Stimulated activated CD4-positive, alpha-beta T cell treated with anti-CD3 and anti-CD28 coated beads, Interleukin-4, amount 100 ng/mL, for 48 hours (primary cell): ENCODE results near the gene ETDA.
A peak's percentile ranks its signal among the peaks of the same experiment; 100 is the strongest.
"Not testable (repeated sequence)": the region's sequence is repeated elsewhere in the genome, so short reads cannot be mapped to it uniquely, and the experiment has no call there.

Source experiments
- DNase-seq, 2 donors: peaks; one replicate each; pipeline ENCODE4 v3.0.0-alpha.2; 2020; ENCODE audit warnings: low read depth in 2 of 2

ETDA gene

DNA sequence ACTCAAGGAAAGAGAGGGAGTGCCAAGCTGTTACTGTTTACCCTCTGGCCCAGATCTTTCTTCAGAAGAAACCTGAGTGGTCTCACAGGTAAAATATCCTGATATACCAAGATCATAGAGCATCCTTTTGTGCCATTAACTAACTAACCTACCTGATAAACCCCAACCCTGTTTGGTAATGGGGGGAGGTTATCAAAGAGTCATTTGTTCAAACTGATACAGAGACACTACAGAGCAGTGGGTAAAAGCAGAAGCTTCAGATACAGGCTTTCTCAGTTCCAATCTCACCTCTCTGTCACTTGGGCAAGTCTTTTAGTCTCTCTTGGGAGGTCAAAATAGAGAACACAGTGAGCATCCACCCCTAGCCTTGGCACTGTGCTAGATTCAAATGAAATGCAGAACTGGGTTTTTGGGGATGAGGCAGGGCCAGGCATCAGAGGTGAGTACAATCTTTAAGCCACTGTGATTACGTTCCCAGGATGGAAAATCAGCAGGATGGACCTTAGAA, at the start of gene ETDA:
Gene ETDA (plus strand): TSS at position 51 of the 508 bp plus-strand sequence. CDS start 1,216 bp downstream, outside the sequence.
- not testable (repeated sequence) for DNase-seq

DNA sequence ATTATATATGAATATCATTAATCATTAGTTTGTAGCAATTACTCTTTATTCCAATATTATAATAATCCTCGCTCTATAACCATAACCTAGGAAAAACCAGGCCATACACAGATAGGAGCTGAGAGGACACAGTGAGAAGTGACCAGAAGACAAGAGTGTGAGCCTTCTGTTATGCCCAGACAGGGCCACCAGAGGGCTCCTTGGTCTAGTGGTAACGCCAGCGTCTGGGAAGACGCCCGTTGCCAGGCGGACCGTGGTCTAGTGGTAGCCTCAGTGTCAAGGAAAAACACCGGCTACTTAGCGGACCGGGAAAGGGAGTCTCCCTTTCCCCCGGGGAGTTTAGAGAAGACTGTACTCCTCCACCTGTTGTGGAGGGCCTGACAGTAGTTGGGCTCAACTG, 45.4 kb upstream of the ETDA start:
- DNase-seq = not testable (repeated sequence)

DNA sequence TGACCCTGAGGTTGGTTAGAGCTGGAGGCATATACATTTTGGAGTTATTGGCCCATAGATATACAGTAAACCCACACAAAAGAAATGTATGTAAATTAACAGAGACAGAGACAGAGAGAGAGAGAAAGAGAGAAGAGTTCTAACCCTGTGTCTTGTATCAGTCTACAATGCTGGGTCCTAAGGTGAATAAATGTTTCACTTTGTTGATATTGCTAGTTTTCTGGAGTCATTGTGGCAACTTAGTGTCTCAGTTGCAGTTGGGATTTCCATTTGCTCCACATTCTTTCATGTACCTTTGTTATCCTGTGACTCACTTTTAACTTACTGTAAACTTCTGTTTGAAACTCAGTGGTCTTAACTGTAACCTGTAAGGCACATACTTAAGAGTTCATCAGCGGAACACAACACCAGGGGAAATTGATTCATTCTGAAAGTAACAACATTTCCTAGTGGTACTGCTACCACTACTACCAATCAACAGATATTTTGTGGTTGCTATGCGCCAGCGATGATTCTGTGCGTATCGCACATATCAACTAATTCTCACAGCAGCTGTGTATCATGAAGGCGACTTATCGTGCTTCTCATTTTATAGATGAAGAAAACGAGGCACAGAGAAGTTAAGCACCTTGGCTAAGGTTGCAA, 38.5 kb upstream of the ETDA start:
- DNase-seq = peak; percentile 11 to 23

DNA sequence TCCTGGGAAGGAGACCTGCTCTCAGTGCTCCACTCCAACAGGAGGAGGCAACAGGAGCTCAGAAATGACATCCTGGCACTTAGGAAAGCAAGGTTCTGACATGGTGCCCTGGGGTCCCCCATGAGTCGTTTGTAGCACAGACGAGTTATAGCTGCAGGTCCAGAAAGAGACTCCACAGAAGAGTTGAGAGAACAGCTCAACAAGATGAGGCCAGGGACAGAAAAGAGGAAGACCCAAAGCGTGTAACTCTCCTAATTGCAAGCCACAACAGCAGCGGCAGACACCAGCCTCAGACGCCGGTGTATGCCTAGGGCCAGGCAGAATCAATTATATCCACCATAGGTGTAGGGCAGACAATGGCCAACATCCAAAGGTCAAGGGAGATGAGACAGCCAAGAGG, 5.9 kb upstream of the ETDA start:
- DNase-seq = not testable (repeated sequence)

DNA sequence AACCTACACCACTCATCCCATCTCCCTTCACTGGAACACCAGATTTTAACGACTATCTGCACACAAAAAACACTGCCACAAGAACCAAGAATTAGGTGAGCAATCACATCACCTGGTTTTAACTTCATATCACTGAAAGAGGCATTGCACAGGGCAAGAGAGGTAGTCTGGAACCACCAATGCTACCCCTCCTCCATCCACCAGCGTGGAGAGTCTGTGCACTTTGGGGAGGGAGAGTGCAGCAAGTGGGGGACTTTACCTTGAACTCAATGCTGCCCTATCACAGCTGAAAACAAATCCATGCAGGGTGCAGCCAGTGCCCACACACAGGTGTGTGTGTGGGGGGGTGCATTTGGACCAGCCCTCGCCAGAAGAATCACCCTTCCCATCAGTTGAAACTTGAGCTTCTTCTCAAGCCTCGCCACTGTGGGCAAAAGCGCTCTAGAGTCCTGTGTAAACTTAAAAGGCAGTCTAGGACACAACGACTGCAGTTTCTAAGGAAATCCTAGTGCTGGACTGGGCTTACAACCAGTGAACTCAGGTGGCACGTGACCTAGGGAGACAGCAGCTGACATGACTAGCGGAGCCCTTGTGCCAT, 4.3 kb downstream of the ETDA start:
- not testable (repeated sequence) for DNase-seq

DNA sequence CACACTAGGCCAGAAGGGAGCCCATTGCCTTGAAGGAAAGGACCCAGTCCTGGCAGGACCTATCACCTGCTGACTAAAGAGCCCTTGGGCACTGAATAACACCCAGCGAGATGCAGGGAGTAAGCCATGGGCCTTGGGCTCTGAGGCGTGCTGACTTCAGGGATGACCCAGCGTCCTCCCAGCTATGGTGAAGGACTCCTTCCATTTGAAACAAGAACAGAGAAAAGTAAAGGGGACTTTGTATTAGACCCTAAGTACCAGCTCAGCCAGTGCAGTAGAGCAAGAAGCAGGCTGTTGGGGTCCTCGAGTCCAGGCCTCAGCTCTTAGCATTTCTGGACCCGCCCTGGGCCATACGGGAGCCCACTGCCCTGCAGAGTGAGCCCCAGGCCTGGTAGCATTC, 5.1 kb downstream of the ETDA start:
- DNase-seq = no peak

DNA sequence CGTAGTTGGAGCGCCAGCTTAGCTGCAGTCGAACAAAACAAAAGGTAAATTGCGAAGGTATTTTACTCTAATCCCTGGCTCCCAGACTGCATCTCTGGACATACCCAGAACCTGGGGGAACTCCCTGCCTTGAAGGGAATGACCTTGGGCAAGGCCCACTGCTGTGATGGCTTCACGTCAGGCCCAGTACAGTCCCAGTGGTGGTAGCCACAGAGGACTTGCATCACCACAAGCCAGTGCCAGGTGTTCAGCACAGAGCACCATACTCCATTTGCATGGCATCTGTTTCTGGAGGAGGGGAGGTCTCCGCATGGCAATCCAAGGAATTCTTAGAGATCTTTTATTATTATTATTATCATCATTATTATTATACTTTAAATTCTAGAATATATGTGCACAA, 5.6 kb downstream of the ETDA start:
- no peak for DNase-seq

DNA sequence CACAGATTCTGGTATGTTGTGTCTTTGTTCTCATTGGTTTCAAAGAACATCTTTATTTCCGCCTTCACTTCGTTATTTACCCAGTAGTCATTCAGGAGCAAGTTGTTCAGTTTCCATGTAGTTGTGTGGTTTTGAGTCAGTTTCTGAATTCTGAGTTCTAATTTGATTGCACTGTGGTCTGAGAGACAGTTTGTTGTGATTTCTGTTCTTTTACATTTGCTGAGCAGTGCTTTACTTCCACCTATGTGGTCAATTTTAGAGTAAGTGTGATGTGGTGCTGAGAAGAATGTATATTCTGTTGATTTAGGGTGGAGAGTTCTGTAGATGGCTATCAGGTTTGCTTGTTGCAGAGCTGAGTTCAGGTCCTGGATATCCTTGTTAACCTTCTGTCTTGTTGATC, 9.1 kb downstream of the ETDA start:
- DNase-seq = not testable (repeated sequence)

DNA sequence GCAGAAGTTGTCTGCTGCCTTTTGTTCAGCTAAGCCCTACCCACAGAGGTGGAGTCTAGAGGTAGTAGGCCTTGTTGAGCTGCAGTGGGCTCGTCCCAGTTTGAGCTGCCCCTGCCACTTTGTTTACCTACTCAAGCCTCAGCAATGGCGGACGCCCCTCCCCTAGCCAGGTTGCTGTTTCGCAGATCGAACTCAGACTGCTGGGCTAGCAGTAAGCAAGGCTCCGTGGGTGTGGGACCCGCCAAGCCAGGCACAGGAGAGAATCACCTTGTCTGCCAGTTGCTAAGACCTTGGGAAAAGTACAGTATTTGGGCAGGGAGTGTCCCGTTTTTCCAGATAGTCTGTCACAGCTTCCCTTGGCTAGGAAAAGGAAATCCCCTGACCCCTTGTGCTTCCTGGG, 11.5 kb downstream of the ETDA start:
- not testable (repeated sequence) for DNase-seq

DNA sequence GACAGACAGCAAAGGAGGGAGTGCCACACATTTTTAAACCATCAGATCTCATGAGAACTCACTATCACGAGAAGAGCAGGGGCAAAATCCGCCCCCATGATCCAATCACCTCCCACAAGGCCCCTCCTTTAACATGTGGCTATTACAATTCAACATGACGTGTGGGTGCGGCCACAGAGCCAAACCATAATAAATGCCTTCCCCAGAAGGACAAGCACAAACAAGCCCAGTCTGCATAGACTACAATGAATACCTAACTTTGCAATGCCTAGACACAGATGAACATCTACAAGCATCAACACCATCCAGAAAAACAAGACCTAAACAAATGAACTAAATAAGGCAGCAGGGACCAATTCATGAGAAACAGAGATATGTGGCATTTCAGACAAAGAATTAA, 12.3 kb downstream of the ETDA start:
- no peak for DNase-seq

DNA sequence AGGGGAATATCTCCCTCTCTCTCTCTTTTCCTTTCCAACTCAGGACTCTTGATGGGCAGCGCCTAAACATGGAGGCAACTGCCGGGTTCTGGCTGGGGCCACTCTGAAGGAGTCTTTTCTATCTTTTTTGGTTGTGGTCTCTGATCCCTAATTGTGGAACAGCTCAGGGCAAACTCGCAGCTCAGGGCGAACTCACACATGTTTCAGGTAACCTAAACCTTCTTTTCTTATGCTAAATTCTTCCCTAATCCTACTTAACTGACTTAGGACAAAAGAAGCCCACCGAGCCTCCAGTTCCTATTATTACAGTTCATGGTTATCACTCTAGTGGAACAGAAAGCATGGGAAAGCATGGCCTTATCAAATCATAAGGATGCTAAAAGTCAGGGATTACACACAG, 21.3 kb downstream of the ETDA start:
- no peak for DNase-seq

DNA sequence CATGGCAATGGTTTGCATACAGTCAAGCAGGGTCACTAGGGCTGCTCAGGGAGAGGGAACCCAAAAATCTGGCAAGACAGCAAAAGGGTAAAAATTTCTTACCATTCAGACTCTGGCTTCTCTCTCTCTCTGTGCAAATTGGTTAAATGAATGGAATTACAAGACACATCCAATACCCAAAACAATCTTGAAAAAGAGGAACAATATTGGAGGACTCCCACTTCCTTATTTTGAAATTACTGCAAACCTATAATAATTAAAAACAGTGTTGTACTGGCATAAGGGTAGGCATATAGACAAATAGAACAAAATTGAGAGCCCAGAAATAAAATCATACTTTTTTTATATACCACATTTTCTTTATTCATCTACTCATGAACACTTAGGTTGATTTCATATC, 24.1 kb downstream of the ETDA start:
- no peak for DNase-seq

DNA sequence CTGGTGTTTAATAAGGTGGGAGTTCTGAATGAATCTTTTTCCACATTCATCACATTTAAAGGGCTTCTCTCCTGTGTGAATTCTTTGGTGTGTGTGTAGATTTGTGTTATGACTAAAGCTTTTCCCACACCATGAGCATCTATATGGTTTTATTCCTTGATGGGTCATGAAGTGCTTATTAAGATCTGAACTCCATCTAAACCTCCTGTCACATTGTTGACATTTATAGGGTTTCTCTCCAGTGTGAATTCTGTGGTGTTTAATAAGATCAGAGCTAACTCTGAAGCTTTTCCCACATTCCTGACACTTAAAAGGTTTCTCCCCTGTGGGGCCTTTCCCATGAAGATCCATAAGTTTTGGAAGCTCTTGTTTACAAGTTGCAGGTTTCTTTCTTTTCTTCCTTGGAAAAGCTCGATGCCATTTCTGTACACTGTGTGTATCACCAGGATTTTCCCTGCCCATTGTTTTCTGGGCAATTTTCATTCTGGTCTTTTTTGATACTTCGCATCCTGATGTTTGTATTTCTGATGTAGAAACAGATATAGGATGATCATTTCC, 35.5 kb downstream of the ETDA start:
- no peak for DNase-seq

DNA sequence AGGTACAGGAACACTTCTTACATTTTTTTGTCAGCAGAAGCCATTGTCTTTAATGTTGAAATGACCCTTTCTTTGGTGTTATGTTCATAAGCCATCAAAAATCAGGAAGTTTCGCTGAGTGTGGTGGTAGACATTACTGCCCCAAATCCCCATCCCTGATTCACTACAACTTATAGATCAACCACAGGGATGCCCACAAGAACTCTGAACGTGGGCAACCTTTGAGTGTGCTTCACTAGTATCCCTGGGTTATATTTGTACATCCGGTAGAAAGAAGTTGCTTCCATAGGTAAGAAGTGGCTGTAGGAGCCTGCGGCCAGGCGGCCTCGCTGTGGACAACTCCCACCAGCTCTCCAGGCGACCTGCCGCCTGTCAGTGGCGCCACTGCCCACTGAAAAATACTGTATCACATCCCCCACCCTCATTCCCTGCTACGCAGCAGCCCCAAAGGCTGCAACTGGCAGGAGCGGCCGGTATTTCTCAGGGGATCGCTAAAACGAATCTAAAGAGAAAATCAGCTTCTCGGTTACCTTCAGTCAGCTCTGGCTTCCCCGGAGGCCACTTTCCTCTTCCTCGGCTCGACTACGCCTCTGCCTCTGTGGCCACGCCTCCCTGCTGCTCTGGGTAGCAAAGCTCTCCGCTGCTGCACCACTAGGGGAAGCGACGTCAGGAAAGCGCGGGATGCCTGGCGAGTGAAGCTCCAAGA, 43.5 kb downstream of the ETDA start:
- DNase-seq = peak; percentile 48 to 59

DNA sequence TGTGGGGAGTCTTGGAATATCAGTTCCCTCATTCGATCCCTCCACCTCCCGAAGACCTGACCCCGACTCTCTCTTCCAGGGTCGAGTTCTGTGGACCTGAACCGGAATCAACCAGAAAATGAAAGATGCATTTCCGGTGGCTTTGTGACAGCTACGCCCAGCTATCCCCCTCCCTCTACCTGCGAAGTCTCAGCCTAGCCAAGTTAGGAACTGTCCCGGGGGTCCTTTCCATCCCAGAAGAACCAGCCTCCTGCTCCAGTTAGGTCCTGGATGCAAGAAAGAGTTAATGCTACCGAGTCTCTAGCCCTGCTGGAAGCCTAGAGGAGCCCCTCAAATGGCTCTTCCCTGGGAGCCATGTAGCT, 44.1 kb downstream of the ETDA start:
- DNase-seq = no peak

DNA sequence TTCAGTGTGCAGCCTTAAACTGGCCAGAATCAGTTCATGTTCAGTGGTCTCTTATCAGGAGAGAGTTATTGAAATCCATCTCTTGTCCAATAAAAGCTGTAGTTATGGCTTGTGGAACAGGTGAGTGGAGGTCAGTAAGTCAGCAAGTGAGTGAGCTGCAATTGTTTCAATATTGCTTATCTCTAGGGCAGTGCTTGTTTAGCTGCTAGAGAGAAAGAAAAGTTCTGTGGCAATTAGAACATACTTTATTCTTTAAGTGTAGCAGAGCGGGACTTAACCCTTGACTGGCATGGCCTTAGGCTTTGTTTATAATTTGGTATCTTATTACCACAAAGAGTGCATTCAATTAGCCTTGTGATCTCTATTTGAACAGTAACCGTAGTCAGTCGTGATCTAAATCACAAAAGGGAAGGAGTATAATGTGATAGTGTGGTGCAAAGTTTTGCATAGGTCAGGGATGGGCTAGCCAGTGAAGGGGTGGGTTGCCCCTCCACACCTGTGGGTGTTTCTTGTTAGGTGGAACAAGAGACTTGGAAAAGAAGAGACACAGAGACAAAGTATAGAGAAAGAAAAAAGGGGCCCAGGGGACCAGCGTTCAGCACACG, 50.5 kb downstream of the ETDA start:
- DNase-seq = no peak
